H1 (cell line): ENCODE measurements around the gene STEEP1. TPM values are rescaled to one million over a fixed set of nuclear protein-coding genes. Genes with fewer than 3 reads are reported as not detected.

ENCODE experiments used
- CTCF ChIP-seq, 3 experiments: IDR thresholded peaks; 1 replicate in 2 of 3; 2 replicates in 1 of 3; pipeline versions ENCODE4 v1.5.1 to v1.6.1; 2011; ENCODE audit warnings: low read length in 3 of 3, mild to moderate bottlenecking in 3 of 3, inconsistent platforms in 2 of 3, low read depth in 1 of 3, moderate library complexity in 1 of 3; ENCODE audit not compliant: insufficient read depth in 1 of 3; ENCODE audit errors: control extremely low read depth in 1 of 3
- polyA plus RNA-seq, 7 experiments: library from polyadenylated mRNA; depleted of rRNA in 3 of 7; stranded (reverse) in 5 of 7; unstranded in 2 of 7; fragments of >200 nt in 5 of 7; fragments of 200-250 nt in 2 of 7; gene quantifications; 1 replicate in 5 of 7; 2 replicates in 1 of 7; 4 replicates in 1 of 7; pipeline versions ENCODE4 v1.2.1 to v1.2.3, GENCODE V29; 2011 to 2013; ENCODE audit warnings: missing spikeins in 2 of 7, mixed read lengths in 2 of 7
- total RNA-seq: library from RNA; stranded (reverse); fragmentation: NEBNext Ultra II Directional; extraction: Animal tissue kit (Norgen Biotek cat#: 25700); gene quantifications from 2 replicates; pipeline ENCODE4 v1.2.1, GENCODE V29; 2021

Gene STEEP1
- total and polyA plus RNA-seq, 2 of the 8 experiments (the other 6 are each of a cell fraction or from before 2014, with no cell fraction given), result 9.2 to 29.7 TPM

DNA sequence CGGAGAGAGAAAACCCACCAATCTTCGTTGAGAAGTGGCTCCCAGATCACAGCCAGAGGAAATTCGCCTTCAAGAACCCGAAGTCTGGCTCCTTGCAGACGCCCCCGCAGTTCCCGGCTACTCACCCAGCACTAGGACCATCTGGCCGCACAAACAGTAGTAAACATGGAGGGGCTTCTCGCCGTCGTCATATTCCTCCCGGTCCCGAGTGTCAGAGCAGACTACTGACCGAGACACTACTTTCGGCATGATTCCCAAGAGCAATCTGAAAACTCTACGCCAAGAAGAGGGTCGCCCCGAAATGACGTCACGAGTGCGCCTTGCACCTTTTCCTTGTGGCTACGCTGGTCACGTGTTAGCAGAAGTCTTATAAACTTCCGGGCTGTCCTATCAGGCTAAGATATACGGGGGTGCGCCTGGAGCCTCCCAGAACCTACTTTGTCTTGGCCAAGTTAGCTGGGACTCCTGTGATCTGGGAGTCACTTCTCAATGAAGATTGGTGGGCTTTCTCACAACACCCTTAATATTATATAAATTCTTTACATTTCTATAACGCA lies at the start of gene STEEP1 (continued):
- no peak for TF ChIP-seq CTCF (IDR thresholded peaks at IDR 0.05; ENCODE audit: control extremely low read depth in 1 of 3, insufficient read depth in 1 of 3, low read depth in 1 of 3, low read length in 3 of 3)
